H1 (cell line): ENCODE data around the gene IQCE. TPM values are rescaled to one million over a fixed set of nuclear protein-coding genes. Genes with fewer than 3 reads are reported as not detected.

Experiments
- BCL11A ChIP-seq, 2 experiments: IDR thresholded peaks; one replicate each; pipeline ENCODE4 v1.6.1; 2011; ENCODE audit warnings: low read depth in 2 of 2, low read length in 2 of 2, mild to moderate bottlenecking in 2 of 2
- CBX5 ChIP-seq: fragments of 300-800, 300-1000 bp; sonication (generic); IDR thresholded peaks from 2 replicates; pipeline ENCODE4 v1.7.1; 2016; ENCODE audit warnings: antibody characterized with exemption, low read length, low read depth
- CBX8 ChIP-seq: fragments of 300-800, 300-1000 bp; sonication (generic); IDR thresholded peaks from 2 replicates; pipeline ENCODE4 v1.7.1; 2016; ENCODE audit warnings: low read depth, low read length, borderline replicate concordance
- CHD2 ChIP-seq: IDR thresholded peaks from 2 replicates; pipeline ENCODE4 v1.6.1; 2012; ENCODE audit warnings: low read length, improper control_type of control experiment
- RBBP5 ChIP-seq: IDR thresholded peaks from 2 replicates; pipeline ENCODE4 v1.7.1; 2012; ENCODE audit warnings: low read depth, mild to moderate bottlenecking, inconsistent platforms, low read length, moderate library complexity, borderline replicate concordance
- RFX5 ChIP-seq: IDR thresholded peaks from 2 replicates; pipeline ENCODE4 v1.6.1; 2011; ENCODE audit warnings: low read depth, low read length, improper control_type of control experiment, borderline replicate concordance
- SIN3A ChIP-seq, 2 experiments: IDR thresholded peaks in 1 of 2; conservative IDR thresholded peaks in 1 of 2; 2 replicates each; pipeline ENCODE4 v1.6.1; 2011 to 2012; ENCODE audit warnings: low read length in 2 of 2, improper control_type of control experiment in 1 of 2, low read depth in 1 of 2, mild to moderate bottlenecking in 1 of 2
- SIX5 ChIP-seq: IDR thresholded peaks from 2 replicates; pipeline ENCODE4 v1.6.1; 2011; ENCODE audit warnings: mild to moderate bottlenecking, low read depth, low read length
- TAF1 ChIP-seq: IDR thresholded peaks from 2 replicates; pipeline ENCODE4 v1.6.1; 2011; ENCODE audit warnings: mild to moderate bottlenecking, low read depth, low read length
- polyA plus RNA-seq, 7 experiments: library from polyadenylated mRNA; depleted of rRNA in 3 of 7; stranded (reverse) in 5 of 7; unstranded in 2 of 7; fragments of >200 nt in 5 of 7; fragments of 200-250 nt in 2 of 7; gene quantifications; 1 replicate in 5 of 7; 2 replicates in 1 of 7; 4 replicates in 1 of 7; pipeline versions ENCODE4 v1.2.1 to v1.2.3, GENCODE V29; 2011 to 2013; ENCODE audit warnings: missing spikeins in 2 of 7, mixed read lengths in 2 of 7
- total RNA-seq: library from RNA; stranded (reverse); fragmentation: NEBNext Ultra II Directional; extraction: Animal tissue kit (Norgen Biotek cat#: 25700); gene quantifications from 2 replicates; pipeline ENCODE4 v1.2.1, GENCODE V29; 2021

IQCE gene
- total and polyA plus RNA-seq, 2 of the 8 experiments (the other 6 are each of a cell fraction or from before 2014, with no cell fraction given): 2.2 to 4.9 TPM

GRCh38 chr7:2510909-2511768, 47.6 kb upstream of the IQCE start (continued):
- TF ChIP-seq RFX5: no peak
- TF ChIP-seq CBX5: no peak
- no peak for TF ChIP-seq RBBP5
- TF ChIP-seq SIN3A (conservative IDR thresholded peaks at IDR 0.05 in 1 of 2, IDR thresholded peaks at IDR 0.05 in 1 of 2; ENCODE audit: low read depth in 1 of 2, low read length in 2 of 2): no peak
- no peak for TF ChIP-seq CHD2
- TF ChIP-seq TAF1: no peak
- no peak for TF ChIP-seq BCL11A (IDR thresholded peaks at IDR 0.05; ENCODE audit: low read depth in 2 of 2, low read length in 2 of 2)
- no peak for TF ChIP-seq SIX5
- TF ChIP-seq CBX8: no peak
